Liver (tissue), 3 donors: ENCODE data around the gene PARP14.

Experiments used
- RAD21 ChIP-seq, 2 donors: IDR thresholded peaks; 2 replicates each; pipeline ENCODE4 v1.6.1; 2016; ENCODE audit warnings: antibody characterized with exemption in 2 of 2, mild to moderate bottlenecking in 2 of 2
- TF ChIP-seq, protein P1 (sequence below): fragments of 150-350 bp; IDR thresholded peaks from 2 replicates; pipeline ENCODE4 v1.5.1; 2017; ENCODE audit warnings: improper control_type of control experiment, low read depth, low read length; ENCODE audit not compliant: missing input control
- TF ChIP-seq, protein P2 (sequence below): IDR thresholded peaks from 2 replicates; pipeline ENCODE4 v1.6.1; 2016; ENCODE audit warnings: antibody characterized with exemption
- donor health status: healthy.
- donor health status: healthy.

DNA sequence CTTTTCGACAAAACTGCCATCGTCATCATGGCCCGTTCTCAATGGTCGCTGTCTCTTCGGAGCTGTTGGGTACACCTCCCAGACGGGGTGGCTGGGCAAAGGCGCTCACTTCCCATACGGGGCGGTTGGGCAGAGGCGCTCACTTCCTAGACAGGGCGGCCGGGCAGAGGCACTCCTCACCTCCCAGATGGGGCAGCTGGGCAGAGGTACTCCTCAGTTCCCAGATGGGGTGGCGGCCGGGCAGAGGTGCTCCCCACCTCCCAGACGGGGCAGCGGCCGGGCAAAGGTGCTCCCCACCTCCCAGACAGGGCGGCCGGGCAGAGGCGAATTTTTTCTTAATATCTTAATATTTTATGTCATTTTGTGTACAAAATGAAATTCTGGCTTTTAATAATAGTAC lies 44.5 kb downstream of the PARP14 start:
- TF ChIP-seq, protein P1, sequence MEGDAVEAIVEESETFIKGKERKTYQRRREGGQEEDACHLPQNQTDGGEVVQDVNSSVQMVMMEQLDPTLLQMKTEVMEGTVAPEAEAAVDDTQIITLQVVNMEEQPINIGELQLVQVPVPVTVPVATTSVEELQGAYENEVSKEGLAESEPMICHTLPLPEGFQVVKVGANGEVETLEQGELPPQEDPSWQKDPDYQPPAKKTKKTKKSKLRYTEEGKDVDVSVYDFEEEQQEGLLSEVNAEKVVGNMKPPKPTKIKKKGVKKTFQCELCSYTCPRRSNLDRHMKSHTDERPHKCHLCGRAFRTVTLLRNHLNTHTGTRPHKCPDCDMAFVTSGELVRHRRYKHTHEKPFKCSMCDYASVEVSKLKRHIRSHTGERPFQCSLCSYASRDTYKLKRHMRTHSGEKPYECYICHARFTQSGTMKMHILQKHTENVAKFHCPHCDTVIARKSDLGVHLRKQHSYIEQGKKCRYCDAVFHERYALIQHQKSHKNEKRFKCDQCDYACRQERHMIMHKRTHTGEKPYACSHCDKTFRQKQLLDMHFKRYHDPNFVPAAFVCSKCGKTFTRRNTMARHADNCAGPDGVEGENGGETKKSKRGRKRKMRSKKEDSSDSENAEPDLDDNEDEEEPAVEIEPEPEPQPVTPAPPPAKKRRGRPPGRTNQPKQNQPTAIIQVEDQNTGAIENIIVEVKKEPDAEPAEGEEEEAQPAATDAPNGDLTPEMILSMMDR, result no peak
- TF ChIP-seq, protein P2, sequence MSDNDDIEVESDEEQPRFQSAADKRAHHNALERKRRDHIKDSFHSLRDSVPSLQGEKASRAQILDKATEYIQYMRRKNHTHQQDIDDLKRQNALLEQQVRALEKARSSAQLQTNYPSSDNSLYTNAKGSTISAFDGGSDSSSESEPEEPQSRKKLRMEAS, result no peak
- no peak for TF ChIP-seq RAD21 (IDR thresholded peaks at IDR 0.05)
